GM18517 (cell line): ENCODE results near the gene KDM3A.

ENCODE experiments used
- ATAC-seq: cut with Tn5 transposase; IDR thresholded peaks from one replicate; pipeline ENCODE4 v1.9.1; 2021; ENCODE audit warnings: mild to moderate bottlenecking, moderate library complexity; ENCODE audit not compliant: unreplicated experiment

Gene KDM3A

GRCh38 chr2:86440631-86441391, at the start of gene KDM3A:
Gene KDM3A (plus strand): TSS chr2:86441371. CDS start chr2:86442048, 677 bp downstream.
- ATAC-seq: peak; percentile 73

- ATAC-seq: no peak
Measured at GRCh38 chr2:86392873-86393518, 48.2 kb upstream of the KDM3A start.

- no peak for ATAC-seq
Measured at GRCh38 chr2:86393521-86394491, 47.4 kb upstream of the KDM3A start.

DNA sequence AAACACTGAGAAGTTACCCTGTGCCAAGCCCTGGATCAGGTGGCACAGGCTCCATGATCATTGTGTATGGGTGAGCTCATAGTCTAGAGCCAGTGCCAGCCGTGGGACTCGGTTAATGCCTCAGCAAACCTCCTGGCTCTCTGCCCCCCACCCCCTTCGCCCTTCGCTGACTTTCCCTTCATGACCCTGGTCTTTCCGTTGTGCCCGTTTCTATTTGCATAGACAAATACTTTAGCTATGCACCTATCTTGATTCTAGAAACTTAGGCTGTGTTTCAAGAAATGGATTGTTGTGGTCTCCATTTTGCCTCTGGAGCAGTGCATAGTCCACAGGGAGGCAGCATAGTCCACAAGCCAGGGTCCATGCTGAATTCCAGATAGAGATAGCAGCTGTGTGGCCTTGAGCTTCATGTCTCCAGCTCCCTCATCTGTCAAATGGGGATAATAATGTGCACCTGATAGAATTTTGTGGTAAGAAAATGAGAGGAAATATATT, 44.8 kb upstream of the KDM3A start:
- ATAC-seq: no peak

DNA sequence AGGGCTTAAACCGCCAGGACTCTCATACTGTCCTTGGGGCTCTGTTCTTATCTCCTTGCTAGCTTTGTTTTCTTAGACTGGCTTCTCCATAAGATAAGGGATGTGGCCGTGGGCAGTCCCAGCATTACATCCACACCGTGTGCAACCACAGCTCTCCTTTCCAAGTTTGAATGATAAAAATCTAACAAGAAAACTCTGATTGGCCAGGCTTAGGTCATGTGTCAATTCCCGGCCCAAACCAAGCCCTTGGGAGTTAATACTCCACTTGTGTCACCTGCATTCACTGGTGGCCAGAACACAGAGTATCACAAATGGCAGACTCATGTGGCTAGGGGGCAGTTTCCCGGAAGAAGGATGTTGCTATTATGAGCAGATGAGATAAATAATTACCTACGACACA, 43.2 kb upstream of the KDM3A start:
- no peak for ATAC-seq

DNA sequence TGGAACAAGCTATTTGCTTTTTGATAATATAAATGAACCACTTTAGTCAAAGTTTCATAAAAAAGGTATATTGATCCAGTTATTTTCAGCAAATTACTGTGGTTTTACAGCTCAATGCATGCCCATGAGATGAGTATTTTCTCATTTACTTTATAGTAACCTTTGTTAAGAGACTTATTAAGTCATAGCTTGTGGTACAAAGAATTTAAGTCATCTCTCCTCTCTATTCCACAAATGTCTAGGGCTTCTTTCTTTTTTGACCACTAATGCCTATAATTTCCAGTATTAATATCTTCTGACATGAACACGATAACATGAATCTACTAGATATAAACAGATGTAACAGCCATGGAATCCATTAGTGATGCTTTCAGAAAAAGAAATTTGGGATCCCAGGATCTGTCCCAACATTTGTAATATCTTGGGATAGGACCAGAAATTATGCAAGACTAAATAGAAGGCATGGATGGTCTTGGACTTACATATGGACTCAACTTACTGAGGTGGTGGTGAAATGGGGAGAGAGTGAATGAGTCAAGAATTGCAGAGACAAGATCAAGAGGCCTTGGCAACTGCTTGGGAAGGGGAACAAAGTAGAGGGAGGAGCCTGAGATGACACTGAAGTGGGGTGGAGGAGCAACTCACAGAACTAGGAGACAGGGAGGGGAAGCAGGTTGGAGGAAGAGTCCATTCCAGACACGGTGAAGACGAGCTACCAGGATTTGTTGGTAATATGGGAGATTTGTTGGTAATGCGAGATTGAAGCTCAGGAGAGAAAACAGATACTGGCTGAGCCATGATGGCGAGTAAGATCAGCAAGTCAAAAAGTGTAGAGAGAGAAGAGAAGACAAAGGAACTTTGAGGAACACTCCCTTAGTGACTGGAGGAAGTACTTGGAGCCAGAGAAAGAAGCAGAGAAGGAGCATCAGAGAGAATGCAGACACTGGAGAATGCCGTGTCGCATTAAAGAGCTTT, 42.4 kb upstream of the KDM3A start:
- no peak for ATAC-seq

- ATAC-seq: no peak
Measured at GRCh38 chr2:86400321-86400720, 40.9 kb upstream of the KDM3A start.

- ATAC-seq: no peak
Measured at GRCh38 chr2:86410581-86410980, 30.6 kb upstream of the KDM3A start.

GRCh38 chr2:86411396-86411795, 29.8 kb upstream of the KDM3A start:
- no peak for ATAC-seq

DNA sequence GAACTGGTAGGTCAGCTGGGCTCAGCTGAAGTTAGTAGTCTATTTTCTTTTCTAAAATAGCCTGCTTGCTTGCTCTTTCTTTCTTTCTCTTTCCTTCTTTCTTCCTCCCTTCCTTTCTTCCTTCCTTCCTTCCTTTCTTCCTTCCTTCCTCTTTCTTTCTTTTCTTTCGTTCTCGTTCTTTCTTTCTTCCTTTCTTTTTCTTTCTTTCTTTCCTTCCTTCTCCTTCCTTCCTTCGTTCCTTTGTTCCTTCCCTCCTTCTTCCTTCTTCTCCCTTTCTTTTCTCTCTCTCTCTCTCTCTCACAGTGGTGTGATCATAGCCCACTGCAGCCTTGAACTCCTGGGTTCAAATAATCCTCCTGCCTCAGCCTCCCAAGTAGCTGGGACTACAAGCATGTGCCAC, 29.2 kb upstream of the KDM3A start:
- ATAC-seq: no peak

- no peak for ATAC-seq
Measured at GRCh38 chr2:86413296-86414094, 27.7 kb upstream of the KDM3A start.

DNA sequence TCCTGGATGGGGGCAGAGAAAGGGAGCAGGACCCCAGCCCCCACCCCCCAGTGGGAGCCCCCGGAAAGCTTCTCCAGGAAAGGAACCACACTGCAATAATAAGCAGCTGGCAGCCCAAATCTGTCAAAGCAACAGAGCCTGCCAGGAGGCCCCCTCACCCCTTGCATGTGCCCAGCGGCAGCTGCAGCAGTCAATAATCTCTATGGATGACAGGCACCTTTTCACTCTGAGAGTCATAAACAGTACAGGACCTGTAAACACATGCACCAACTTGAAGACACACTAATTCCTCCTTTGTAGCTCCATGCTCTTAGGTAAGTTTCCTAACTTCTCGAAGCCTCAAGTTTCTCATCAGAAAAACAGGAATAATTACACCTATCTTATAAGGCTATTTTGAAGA, 26.2 kb upstream of the KDM3A start:
- no peak for ATAC-seq

DNA sequence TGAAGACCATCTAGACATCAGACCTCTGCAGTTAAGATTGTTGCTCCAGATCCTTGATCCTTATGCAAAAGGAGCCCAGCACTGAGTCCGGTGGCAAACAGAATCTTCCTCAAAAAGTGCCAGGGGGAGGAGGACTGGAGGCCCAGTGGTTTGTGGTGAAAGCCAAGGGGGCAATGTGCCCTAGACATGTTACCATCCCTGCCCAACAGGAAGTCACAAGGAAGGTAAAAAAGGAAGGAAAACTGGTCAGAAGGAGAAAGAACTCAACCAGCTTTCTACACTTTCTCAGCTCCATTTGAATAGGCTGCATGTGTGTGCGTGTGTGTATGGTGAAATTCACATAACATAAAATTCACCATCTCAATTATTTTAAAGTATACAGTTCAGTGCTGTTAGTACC, 25.0 kb upstream of the KDM3A start:
- no peak for ATAC-seq

DNA sequence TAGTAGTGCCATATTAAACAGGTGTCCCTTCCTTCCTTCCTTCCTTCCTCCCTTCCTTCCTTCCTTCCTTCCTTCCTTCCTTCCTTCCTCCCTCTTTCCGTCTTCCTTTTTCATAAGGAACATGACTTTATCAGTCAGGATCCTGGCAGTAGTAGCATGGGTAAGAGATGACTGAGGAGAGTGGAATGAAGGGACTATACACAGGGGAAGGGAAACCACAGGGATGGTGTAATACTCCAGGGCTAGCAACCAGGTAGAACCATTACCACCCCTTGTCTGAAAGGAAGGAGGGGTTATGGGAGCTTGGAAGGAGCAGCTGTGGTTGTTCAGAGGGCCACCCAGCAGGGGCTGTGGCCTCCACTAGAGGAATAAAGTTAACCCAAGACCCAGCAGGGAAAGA, 23.2 kb upstream of the KDM3A start:
- ATAC-seq: no peak

- no peak for ATAC-seq
Measured at GRCh38 chr2:86420913-86421312, 20.3 kb upstream of the KDM3A start.

DNA sequence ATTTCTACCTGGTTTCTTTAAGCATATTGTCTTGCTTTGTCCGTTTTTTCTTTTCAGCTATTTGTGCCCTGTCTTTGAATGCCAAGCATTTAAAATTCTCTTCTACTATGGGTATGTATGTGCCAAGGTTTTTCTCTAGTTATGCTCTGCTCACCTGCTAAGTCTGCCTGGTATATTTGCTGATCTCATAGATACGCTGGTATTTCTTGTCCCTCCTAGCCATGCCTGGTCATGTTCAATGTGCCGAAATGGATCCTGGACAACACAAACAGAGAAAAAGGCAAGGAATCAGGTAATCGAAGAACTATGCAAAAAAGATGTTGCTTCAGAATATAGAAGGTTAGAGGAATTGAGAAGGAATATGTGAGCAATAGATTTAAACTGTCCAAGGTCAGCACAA, 14.9 kb upstream of the KDM3A start:
- no peak for ATAC-seq

GRCh38 chr2:86429335-86429734, 11.8 kb upstream of the KDM3A start:
- no peak for ATAC-seq

DNA sequence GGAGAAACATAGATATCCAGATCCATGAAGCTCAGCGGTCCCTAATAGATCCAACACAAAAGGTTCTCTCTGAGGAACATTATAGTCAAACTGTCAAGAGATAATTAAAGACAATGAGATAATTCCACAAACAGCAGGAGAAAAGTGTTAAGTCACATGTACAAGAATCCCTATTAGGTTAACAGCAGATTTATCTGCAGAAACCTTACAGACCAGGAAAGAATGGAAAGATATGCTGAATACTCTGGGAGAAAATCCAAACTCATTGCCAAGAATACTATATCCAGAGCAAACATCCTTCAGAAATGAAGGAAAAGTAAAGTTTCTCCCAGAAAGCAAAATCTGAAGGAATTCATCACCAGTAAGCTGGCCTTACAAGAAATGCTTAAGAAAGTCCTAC, 10.8 kb upstream of the KDM3A start:
- no peak for ATAC-seq

DNA sequence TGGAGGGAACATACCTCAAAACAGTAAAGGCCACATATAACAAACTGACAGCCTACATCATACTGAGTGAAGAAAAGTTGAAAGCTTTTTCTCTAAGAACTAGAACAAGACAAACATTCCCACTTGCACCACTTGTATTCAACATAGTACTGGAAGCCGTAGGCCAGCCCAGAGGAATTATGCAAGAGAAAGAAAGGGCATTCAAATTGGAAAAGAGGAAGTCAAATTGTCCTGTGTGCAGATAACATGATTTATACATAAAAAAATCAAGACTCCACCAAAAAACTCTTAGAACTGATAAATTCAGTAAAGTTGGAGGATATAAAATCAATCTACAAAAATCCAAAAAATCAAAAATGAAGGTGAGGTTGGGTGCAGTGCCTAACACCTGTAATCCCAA, 8.0 kb upstream of the KDM3A start:
- ATAC-seq: no peak
